Amniotic epithelial cell (primary cell): Measurements from ENCODE around the gene TEX11.
A peak's percentile ranks its signal among the peaks of the same experiment; 100 is the strongest.
"Not testable (repeated sequence)": the region's sequence is repeated elsewhere in the genome, so short reads cannot be mapped to it uniquely, and the experiment has no call there.

Source experiments
- DNase-seq: peaks from one replicate; pipeline ENCODE4 v3.0.0-alpha.2; 2010; ENCODE audit warnings: low read depth

The TEX11 gene

GRCh38 chrX:70587158-70587557 lies 321.4 kb downstream of the TEX11 start:
- DNase-seq = not testable (repeated sequence)

GRCh38 chrX:70577442-70577841 lies 331.1 kb downstream of the TEX11 start:
- DNase-seq = no peak

GRCh38 chrX:70569922-70570576 lies 338.5 kb downstream of the TEX11 start:
- DNase-seq = not testable (repeated sequence)

GRCh38 chrX:70554948-70555347 lies 353.6 kb downstream of the TEX11 start:
- DNase-seq = no peak

GRCh38 chrX:70554523-70554922 lies 354.0 kb downstream of the TEX11 start:
- DNase-seq = no peak

GRCh38 chrX:70554081-70554480 lies 354.4 kb downstream of the TEX11 start:
- peak; percentile 36 for DNase-seq

GRCh38 chrX:70553516-70553915 lies 355.0 kb downstream of the TEX11 start:
- DNase-seq = no peak

- DNase-seq = peak; percentile 7
Measured at GRCh38 chrX:70552130-70552704, 356.3 kb downstream of the TEX11 start.

- DNase-seq = no peak
Measured at GRCh38 chrX:70549429-70549828, 359.1 kb downstream of the TEX11 start.

- DNase-seq = no peak
Measured at GRCh38 chrX:70535198-70535597, 373.3 kb downstream of the TEX11 start.

GRCh38 chrX:70527610-70528345 lies 380.7 kb downstream of the TEX11 start:
- DNase-seq = no peak

GRCh38 chrX:70527053-70527452 lies 381.5 kb downstream of the TEX11 start:
- no peak for DNase-seq

GRCh38 chrX:70525733-70526132 lies 382.8 kb downstream of the TEX11 start:
- DNase-seq = no peak

- not testable (repeated sequence) for DNase-seq
Measured at GRCh38 chrX:70515692-70516091, 392.8 kb downstream of the TEX11 start.

- not testable (repeated sequence) for DNase-seq
Measured at GRCh38 chrX:70515270-70515669, 393.2 kb downstream of the TEX11 start.

GRCh38 chrX:70509078-70509477 lies 399.4 kb downstream of the TEX11 start:
- no peak for DNase-seq

- DNase-seq = no peak
Measured at GRCh38 chrX:70508296-70508911, 400.1 kb downstream of the TEX11 start.

GRCh38 chrX:70505451-70505841 lies 403.1 kb downstream of the TEX11 start:
- no peak for DNase-seq

- no peak for DNase-seq
Measured at GRCh38 chrX:70504772-70505450, 403.6 kb downstream of the TEX11 start.

GRCh38 chrX:70500826-70501225 lies 407.7 kb downstream of the TEX11 start:
- DNase-seq = no peak

GRCh38 chrX:70498129-70498528 lies 410.4 kb downstream of the TEX11 start:
- DNase-seq = no peak

GRCh38 chrX:70497026-70497425 lies 411.5 kb downstream of the TEX11 start:
- DNase-seq = no peak
